ENCODE results near the gene NR1I2. TPM values are rescaled to one million over a fixed set of nuclear protein-coding genes. Genes with fewer than 3 reads are reported as not detected.

Gene NR1I2
- total and polyA plus RNA-seq, 4 donors: 3.2 to 121 (median 48.1) TPM

- no peak for TF ChIP-seq ATF3 (IDR thresholded peaks at IDR 0.05)
- no peak for TF ChIP-seq TAF1 (conservative IDR thresholded peaks at IDR 0.05)
- TF ChIP-seq JUND (IDR thresholded peaks at IDR 0.05): no peak
- no peak for TF ChIP-seq YY1 (IDR thresholded peaks at IDR 0.05)
- no peak for TF ChIP-seq HNF4G (IDR thresholded peaks at IDR 0.05)
- TF ChIP-seq ZBTB33 (IDR thresholded peaks at IDR 0.05): no peak
- TF ChIP-seq EGR1 (IDR thresholded peaks at IDR 0.05; ENCODE audit: low read depth in 2 of 2): no peak
Observed at GRCh38 chr3:119747357-119747756, 34.5 kb upstream of the NR1I2 start (continued).

- no peak for DNase-seq (ENCODE audit: low spot score)
Observed at GRCh38 chr3:119748991-119749390, 32.9 kb upstream of the NR1I2 start.

More at GRCh38 chr3:119748991-119749390, 32.9 kb upstream of the NR1I2 start:
- Histone ChIP-seq H3K27ac (ENCODE audit: low read depth in 1 of 2, low read length in 2 of 2) (no peak overlapping the region), H3K27me3 (ENCODE audit: control insufficient read depth in 4 of 4, insufficient read depth in 4 of 4, low read length in 3 of 4) (no peaks in the 10 kb centered on the region), H3K4me1 (ENCODE audit: control insufficient read depth in 4 of 4, insufficient read depth in 4 of 4, low read length in 3 of 4) (no peaks in the 10 kb centered on the region), H3K4me3 (ENCODE audit: low read depth in 1 of 3, low read length in 3 of 3) (no peak overlapping the region), H3K36me3 (ENCODE audit: control insufficient read depth in 4 of 4, insufficient read depth in 3 of 4, low read depth in 1 of 4, low read length in 3 of 4) (no peaks in the 10 kb centered on the region), H3K9me3 (ENCODE audit: control insufficient read depth in 4 of 4, low read length in 3 of 4) (no peaks in the 10 kb centered on the region), H3K9ac (ENCODE audit: low read depth in 1 of 2, low read length in 2 of 2) (no peak overlapping the region)
- TF ChIP-seq JUND (IDR thresholded peaks at IDR 0.05): no peak
- TF ChIP-seq SP1 (IDR thresholded peaks at IDR 0.05): no peak
- TF ChIP-seq YY1 (IDR thresholded peaks at IDR 0.05): no peak
- no peak for TF ChIP-seq NR2F2 (IDR thresholded peaks at IDR 0.05)
- TF ChIP-seq ATF3 (IDR thresholded peaks at IDR 0.05): no peak
- TF ChIP-seq CTCF (IDR thresholded peaks at IDR 0.05; ENCODE audit: low read depth, low read length, missing input control): no peak
- no peak for TF ChIP-seq RXRA (IDR thresholded peaks at IDR 0.05)
- TF ChIP-seq EGR1 (IDR thresholded peaks at IDR 0.05; ENCODE audit: low read depth in 2 of 2): no peak
- TF ChIP-seq REST (IDR thresholded peaks at IDR 0.05): no peak
- no peak for TF ChIP-seq FOXA1 (IDR thresholded peaks at IDR 0.05)
- no peak for TF ChIP-seq MAX (IDR thresholded peaks at IDR 0.05)
- TF ChIP-seq RAD21 (IDR thresholded peaks at IDR 0.05): no peak
- TF ChIP-seq GABPA (IDR thresholded peaks at IDR 0.05 in 1 of 2, conservative IDR thresholded peaks at IDR 0.05 in 1 of 2): no peak
- TF ChIP-seq HNF4A (conservative IDR thresholded peaks at IDR 0.05): no peak
- 87% methylated on average over 1 of the region's 1 CpG for WGBS

Data from liver (tissue), 9 donors.